ENCODE results near the gene TVP23A.

The TVP23A gene

GRCh38 chr16:10731790-10732189, 86.8 kb downstream of the TVP23A start:
- Mint-ChIP-seq H3K27ac (no peak overlapping the region), H3K36me3 (ENCODE audit: low read depth) (no peaks in the 10 kb centered on the region), H3K9me3 (peaks cover 2% of the 10 kb centered on the region), H3K27me3 (ENCODE audit: low read depth) (no peaks in the 10 kb centered on the region), H3K4me3 (no peak overlapping the region), H3K4me1 (peaks cover under 1% of the 10 kb centered on the region)
- no peak for TF ChIP-seq CTCF (IDR thresholded peaks at IDR 0.05; ENCODE audit: unreplicated experiment in 3 of 3)

GRCh38 chr16:10729104-10730048, 89.2 kb downstream of the TVP23A start:
- TF ChIP-seq CTCF (IDR thresholded peaks at IDR 0.05; ENCODE audit: unreplicated experiment in 3 of 3) = no peak
- Mint-ChIP-seq H3K27ac (no peak overlapping the region), H3K36me3 (ENCODE audit: low read depth) (no peaks in the 10 kb centered on the region), H3K9me3 (peaks cover 2% of the 10 kb centered on the region), H3K4me3 (no peak overlapping the region), H3K4me1 (no peaks in the 10 kb centered on the region), H3K27me3 (ENCODE audit: low read depth) (no peaks in the 10 kb centered on the region)

- Mint-ChIP-seq H3K27me3 (ENCODE audit: low read depth) (no peaks in the 10 kb centered on the region), H3K27ac (no peak overlapping the region), H3K9me3 (peaks cover under 1% of the 10 kb centered on the region), H3K4me3 (no peak overlapping the region), H3K36me3 (ENCODE audit: low read depth) (no peaks in the 10 kb centered on the region), H3K4me1 (no peaks in the 10 kb centered on the region)
- TF ChIP-seq CTCF (IDR thresholded peaks at IDR 0.05; ENCODE audit: unreplicated experiment in 3 of 3) = no peak
These were observed 90.3 kb downstream of the TVP23A start for GRCh38 chr16:10728003-10728887.

Measured in nephron (organoid).